Ectodermal cell (in vitro differentiated cells): ENCODE results near the gene CAMSAP1.

Source experiments
- H3K27ac ChIP-seq: 2 replicates; pipeline ENCODE4 v1.7.0; 2013; ENCODE audit warnings: mild to moderate bottlenecking, low read depth, low read length; ENCODE audit not compliant: insufficient read depth, poor library complexity, severe bottlenecking
- H3K27me3 ChIP-seq: 2 replicates; pipeline ENCODE4 v1.7.0; 2013; ENCODE audit warnings: mild to moderate bottlenecking, low read length; ENCODE audit not compliant: insufficient read depth, control insufficient read depth, poor library complexity, severe bottlenecking
- H3K36me3 ChIP-seq: one replicate; pipeline ENCODE4 v1.7.0; 2013; ENCODE audit warnings: low read length; ENCODE audit not compliant: control insufficient read depth, insufficient read depth
- H3K4me1 ChIP-seq: one replicate; pipeline ENCODE4 v1.7.0; 2013; ENCODE audit warnings: low read length; ENCODE audit not compliant: control insufficient read depth, insufficient read depth
- H3K4me3 ChIP-seq: 2 replicates; pipeline ENCODE4 v1.7.0; 2013; ENCODE audit warnings: low read depth, low read length, control low read depth; ENCODE audit not compliant: insufficient read depth
- H3K9me3 ChIP-seq: 2 replicates; pipeline ENCODE4 v1.7.0; 2013; ENCODE audit warnings: mild to moderate bottlenecking, low read length, moderate library complexity; ENCODE audit not compliant: control insufficient read depth
- WGBS, 2 experiments: methylation state at CpG; one replicate each; pipeline ENCODE4 v1.1.7; 2013; ENCODE audit warnings: missing lambda C conversion rate in 2 of 2; 5-methylcytosine and 5-hydroxymethylcytosine counted together

Gene CAMSAP1

DNA sequence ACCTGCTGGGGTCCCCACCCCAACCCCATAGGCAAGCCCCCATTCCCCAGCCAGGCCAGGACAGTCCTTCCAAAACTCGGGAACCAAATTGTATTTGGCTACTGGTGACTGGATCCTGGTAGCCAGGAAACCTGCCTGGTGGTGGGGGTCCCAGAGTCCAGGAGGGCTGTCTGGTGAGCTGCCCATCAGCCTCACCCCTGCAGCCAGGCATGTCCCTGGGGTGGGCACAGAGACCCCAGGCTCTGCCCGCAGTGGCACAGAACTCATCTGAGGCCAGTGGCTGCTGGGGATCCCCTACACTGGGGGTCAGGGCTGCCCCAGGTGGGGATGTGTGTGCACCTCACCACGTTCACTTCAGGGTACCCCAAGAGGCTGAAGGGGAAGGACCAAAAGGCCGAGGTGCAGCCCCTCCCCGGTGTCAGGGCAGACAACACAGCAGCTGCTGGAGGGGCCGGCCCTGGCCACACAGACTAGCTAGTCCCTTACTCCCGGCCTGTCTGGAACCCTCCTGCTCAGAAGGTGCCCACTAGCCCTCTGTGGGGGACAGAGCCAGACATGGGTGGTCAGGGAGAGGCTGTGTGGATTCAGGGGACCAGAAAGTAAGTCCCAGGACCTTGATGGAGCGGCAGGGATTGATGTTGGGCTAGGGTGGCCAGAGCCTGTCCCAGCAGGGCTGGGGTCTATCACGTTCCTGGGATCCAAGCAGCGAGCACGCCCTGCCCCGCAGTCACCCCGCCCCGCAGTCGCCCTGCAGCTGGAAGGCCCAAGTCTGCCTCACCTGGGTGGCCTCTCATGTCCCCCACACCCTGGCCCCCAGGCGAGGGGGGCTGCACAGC lies 113.9 kb downstream of the CAMSAP1 start:
- Histone ChIP-seq H3K9me3 (no peaks in the 10 kb centered on the region), H3K4me1 (no peaks in the 10 kb centered on the region), H3K27ac (no peak overlapping the region), H3K4me3 (no peak overlapping the region), H3K27me3 (no peaks in the 10 kb centered on the region), H3K36me3 (no peaks in the 10 kb centered on the region)
- 87 to 89% methylated on average over 16 of the region's 16 CpGs for WGBS, 2 experiments

DNA sequence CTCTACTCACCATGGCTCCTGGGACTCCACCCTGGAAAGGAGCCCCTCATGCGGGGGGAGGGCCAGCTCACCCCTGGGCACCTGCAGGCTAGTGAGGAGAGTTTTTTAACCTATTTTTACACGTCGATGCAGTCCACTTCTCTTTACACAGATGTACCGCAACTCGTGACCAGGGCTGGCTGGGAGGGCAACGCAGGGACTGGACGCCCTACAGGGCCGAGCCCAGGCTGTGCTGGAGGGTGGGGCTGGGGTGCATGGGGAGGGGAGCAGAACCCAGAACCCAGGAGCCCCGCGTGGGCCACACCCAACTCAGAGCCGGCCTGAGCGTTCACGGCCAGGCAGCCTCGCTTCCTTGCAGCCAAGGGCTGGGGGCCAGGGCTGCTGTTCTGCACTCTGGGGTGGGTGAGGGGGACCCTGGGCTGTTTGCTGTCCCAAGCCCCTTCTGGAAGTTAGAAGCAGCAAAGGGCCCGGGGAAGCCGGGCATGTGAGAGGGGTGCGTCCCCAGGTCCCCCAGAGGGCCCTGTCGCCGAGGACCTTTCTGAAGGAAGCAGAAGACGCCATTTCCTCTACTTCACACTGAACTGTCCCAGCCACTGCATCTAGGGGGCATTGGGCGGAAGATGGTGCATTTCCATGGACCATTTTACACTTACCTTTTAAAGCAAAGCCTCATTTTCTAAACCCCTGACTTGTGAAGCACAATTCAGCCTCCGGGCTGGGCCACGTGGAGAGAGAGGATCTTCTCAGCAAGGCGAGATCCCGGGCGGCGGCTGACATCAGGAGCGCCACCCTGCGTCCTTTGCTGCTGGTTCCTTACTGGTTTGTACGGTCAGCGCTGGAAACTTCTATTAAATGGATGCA lies 114.8 kb downstream of the CAMSAP1 start:
- no peak overlapping the region for H3K27ac ChIP-seq
- no peaks in the 10 kb centered on the region for H3K9me3 ChIP-seq
- H3K36me3 ChIP-seq, result no peaks in the 10 kb centered on the region
- WGBS, 2 experiments, result 91 to 92% methylated on average over 31 of the region's 31 CpGs
- no peaks in the 10 kb centered on the region for H3K4me1 ChIP-seq
- H3K27me3 ChIP-seq, result no peaks in the 10 kb centered on the region
- no peak overlapping the region for H3K4me3 ChIP-seq

DNA sequence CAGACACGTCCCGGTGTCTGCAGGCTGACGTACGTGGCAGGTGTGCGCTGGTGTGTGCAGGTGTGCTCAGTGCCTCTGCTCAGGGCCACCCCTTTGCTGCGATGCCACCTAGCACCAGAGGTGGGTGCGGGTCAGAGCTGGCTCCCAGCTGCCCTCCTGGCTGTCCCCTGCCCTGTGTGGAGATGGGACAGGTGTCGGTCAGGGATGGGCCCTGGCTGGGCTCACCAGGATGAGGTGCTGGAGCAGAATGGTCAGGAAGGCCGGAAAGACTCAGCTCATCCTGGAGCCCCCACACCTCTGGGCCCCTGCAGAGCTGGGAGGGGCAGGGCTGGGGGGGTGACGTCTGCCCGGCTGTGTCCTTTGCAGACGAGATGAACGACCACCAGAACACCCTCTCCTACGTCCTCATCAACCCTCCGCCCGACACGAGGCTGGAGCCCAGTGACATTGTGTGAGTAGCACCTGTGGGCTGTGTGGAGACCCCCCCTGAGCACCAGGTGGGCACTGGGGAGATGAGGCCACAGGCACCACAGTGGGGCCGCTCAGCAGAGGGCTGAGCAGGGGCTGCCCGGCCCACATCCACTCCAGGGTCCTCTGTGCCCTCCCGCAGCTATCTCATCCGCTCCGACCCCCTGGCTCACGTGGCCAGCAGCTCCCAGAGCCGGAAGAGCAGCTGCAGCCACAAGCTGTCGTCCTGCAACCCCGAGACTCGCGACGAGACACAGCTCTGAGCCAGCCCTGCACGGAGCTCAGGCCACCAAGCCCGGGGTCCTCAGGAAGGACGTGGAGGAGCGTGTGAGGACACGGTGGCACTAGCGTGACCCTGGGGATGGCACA lies 115.7 kb downstream of the CAMSAP1 start:
- Histone ChIP-seq H3K36me3 (no peaks in the 10 kb centered on the region), H3K4me3 (no peak overlapping the region), H3K4me1 (no peaks in the 10 kb centered on the region), H3K9me3 (no peaks in the 10 kb centered on the region), H3K27ac (no peak overlapping the region), H3K27me3 (no peaks in the 10 kb centered on the region)
- WGBS, 2 experiments, result 93 to 94% methylated on average over 35 of the region's 35 CpGs

DNA sequence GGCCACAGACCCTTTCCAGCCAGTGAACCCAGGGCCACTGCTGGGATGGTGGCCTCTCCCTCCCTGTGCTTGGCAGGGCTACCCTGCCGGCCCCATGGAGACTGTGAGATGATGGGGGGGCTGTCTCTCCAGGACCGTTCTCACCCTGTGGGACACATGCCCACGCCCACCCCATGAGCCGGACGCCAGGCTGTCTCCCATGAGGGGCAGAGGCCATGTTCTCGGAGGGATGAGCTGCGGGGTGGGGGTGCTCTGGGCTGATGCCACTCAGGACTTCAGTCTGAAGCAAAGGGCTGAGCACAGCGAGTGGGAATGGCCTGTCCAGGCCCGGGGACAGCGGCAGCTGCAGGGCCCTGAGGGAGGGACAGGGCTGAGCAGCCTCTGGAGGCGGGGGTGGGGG lies 116.5 kb downstream of the CAMSAP1 start:
- Histone ChIP-seq H3K36me3 (no peaks in the 10 kb centered on the region), H3K27ac (no peak overlapping the region), H3K4me1 (no peaks in the 10 kb centered on the region), H3K4me3 (no peak overlapping the region), H3K9me3 (no peaks in the 10 kb centered on the region), H3K27me3 (no peaks in the 10 kb centered on the region)
- 92 to 94% methylated on average over 11 of the region's 11 CpGs for WGBS, 2 experiments

DNA sequence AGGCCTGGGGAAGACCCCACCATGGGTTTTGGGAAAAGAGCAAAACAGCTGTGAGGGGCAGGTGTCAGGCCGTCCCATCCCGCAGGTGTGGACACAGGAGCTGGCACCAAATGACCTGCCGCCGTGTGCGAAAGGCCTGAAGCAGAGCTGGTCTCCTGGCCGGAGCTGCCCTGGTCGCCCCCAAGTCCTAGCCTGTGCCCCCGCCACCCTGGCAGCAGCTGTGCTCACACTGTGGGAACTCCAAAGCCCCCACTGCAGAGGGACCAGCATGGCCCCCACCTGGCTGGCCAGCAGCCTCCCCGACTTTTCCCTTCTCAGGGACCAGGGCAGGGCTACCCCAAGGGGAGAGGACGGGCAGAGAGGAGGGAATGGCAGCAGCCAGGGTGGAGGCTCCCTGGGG lies 117.0 kb downstream of the CAMSAP1 start:
- WGBS, 2 experiments, result 92 to 94% methylated on average over 10 of the region's 10 CpGs
- Histone ChIP-seq H3K27ac (no peak overlapping the region), H3K9me3 (no peaks in the 10 kb centered on the region), H3K27me3 (no peaks in the 10 kb centered on the region), H3K36me3 (no peaks in the 10 kb centered on the region), H3K4me3 (no peak overlapping the region), H3K4me1 (no peaks in the 10 kb centered on the region)

DNA sequence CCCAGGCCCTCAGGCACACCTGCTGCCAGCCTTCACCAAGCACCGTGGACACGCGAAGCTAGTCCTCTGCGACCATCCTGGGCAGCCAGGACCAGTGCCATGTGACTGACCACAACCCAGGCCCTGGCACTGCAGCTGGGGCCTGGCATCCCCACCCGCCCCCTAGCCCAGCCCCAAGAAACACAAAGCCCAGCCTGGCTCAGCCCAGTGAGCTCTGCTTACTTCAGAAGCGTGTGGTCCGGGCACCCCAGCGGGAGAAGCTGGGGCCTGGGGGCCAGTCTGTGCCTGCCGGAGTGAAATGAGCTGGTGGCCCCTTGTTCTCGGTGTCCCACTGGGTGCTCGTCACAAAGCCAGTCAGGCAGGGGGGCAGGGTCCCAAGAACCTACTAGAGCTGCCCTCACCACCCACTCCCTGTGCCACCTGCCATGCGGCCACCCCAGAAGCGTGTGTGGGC lies 117.5 kb downstream of the CAMSAP1 start:
- no peaks in the 10 kb centered on the region for H3K9me3 ChIP-seq
- no peaks in the 10 kb centered on the region for H3K27me3 ChIP-seq
- H3K4me1 ChIP-seq, result no peaks in the 10 kb centered on the region
- no peak overlapping the region for H3K27ac ChIP-seq
- no peak overlapping the region for H3K4me3 ChIP-seq
- WGBS, 2 experiments, result 92 to 96% methylated on average over 13 of the region's 13 CpGs
- no peaks in the 10 kb centered on the region for H3K36me3 ChIP-seq

DNA sequence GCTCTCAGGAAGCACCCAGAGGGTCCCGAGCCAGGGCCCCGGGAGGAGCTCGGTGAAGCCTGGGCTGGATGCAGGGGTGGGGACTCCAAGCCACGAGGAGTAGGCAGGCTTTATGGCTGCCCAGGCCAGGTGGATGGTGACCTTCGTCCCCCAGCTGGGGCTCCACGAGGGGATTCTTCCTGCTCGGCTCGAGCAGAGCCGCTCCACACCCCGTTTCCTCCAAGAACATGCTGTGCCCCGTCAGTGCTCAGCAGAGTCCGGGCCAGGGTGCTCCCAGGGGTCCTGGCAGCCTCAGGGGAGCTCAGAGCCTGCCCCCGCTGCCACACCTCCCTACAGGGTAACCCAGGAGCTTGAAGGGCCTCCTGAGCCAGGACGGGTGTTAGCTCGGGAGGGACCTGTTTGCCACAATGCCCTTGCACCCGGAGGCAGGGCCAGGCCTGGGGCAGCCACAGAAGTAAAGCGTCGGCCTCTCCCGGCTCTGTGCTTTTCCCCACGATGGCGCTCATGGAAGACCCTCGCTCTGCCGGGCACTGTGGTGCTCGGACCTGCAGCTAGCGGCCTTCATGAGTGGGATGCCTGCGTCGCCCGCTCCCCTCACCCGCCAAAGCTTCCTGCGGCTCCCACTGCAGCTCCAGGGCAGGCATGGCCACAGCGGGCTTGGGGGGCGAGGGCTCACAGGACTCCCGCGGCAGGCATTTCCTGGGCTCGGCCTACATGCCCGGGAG lies 118.6 kb downstream of the CAMSAP1 start:
- H3K27ac ChIP-seq, result no peak overlapping the region
- no peaks in the 10 kb centered on the region for H3K9me3 ChIP-seq
- H3K4me3 ChIP-seq, result no peak overlapping the region
- no peaks in the 10 kb centered on the region for H3K27me3 ChIP-seq
- no peaks in the 10 kb centered on the region for H3K36me3 ChIP-seq
- no peaks in the 10 kb centered on the region for H3K4me1 ChIP-seq
- 93 to 94% methylated on average over 36 of the region's 36 CpGs for WGBS, 2 experiments

DNA sequence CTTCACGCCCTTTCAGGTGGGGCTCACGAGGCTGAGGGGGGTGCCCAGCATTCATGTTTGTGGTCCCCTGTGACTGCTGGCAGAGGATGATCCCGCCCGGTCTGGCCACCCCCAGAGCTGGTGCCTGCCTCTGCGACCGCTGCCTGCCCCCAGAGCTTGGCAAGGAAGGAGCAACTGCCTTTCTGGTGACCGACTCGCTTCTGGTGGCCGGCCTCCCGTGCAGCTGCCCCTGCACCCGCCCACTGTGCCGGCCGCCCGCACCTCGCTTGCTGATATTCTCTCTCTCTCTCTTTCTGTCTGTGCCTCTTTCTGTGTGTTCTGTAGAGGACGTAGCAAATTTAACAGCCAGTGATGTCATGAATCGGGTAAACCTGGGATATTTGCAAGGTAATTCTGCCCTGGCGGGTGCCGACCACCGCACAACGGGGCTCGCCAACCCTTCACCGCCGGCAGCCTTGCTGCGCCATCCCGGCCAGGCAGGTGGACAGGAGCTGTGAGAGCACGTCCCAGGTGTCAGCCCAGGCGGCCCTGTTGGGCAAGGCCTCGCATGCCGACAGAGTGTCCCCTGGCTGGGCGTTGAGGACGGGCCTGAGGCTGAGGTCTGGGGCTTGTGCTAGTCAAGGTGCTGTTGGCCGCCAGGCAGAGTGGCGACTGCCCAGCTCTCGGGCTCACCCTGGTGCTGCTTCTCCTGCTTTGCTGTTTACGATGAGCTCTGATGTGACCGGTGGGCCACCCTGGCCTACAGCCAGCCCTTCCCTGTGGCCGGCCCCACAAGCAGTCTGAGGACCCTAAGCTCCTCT lies 119.4 kb downstream of the CAMSAP1 start:
- H3K27ac ChIP-seq, result no peak overlapping the region
- H3K36me3 ChIP-seq, result no peaks in the 10 kb centered on the region
- no peaks in the 10 kb centered on the region for H3K27me3 ChIP-seq
- 94 to 95% methylated on average over 38 of the region's 38 CpGs for WGBS, 2 experiments
- no peaks in the 10 kb centered on the region for H3K4me1 ChIP-seq
- no peaks in the 10 kb centered on the region for H3K9me3 ChIP-seq
- H3K4me3 ChIP-seq, result no peak overlapping the region

DNA sequence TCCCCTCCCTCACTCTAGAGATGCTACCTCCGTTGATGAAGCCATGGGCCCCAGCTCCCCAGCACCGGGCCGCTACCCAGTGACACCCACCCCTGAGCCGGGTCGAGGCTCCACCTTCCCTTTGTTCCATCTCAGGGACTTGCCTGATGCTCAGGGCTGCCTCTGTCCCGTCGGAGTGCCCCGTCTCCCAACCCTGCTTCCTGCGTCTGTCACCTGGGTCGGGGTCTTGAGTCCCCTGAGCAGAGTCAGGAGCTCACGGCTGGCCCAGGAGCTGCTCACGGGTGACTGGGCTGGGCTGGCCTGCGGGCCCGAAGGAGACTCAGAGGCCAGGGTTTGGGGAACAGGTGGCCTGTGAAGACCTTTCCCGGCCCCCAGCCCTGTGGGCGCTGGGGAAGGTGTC lies 120.0 kb downstream of the CAMSAP1 start:
- Histone ChIP-seq H3K27ac (no peak overlapping the region), H3K36me3 (no peaks in the 10 kb centered on the region), H3K4me3 (no peak overlapping the region), H3K27me3 (no peaks in the 10 kb centered on the region), H3K4me1 (no peaks in the 10 kb centered on the region), H3K9me3 (no peaks in the 10 kb centered on the region)
- 90 to 91% methylated on average over 16 of the region's 16 CpGs for WGBS, 2 experiments
